GM23338 (cell line): ENCODE results near the gene UBQLN4. TPM values are rescaled to one million over a fixed set of nuclear protein-coding genes. Genes with fewer than 3 reads are reported as not detected.

ENCODE experiments used
- ATAC-seq: fragments of 200-7000 bp; cut with Tn5 transposase; 3 replicates; pipeline ENCODE4 v1.9.1; 2020
- DNase-seq: peaks from one replicate; pipeline ENCODE4 v3.0.0-alpha.2; 2015; ENCODE audit warnings: low spot score
- H2AFZ ChIP-seq: fragments of 200-600 bp; sonication (generic); 2 replicates; pipeline ENCODE4 v1.8.0; 2016; ENCODE audit warnings: antibody characterized with exemption, mild to moderate bottlenecking, moderate library complexity
- H3F3A ChIP-seq: fragments of 200-600 bp; sonication (generic); replicated peaks from 2 replicates; pipeline ENCODE4 v1.8.0; 2017; ENCODE audit warnings: antibody characterized with exemption, mixed run types, low read depth
- H3K27ac ChIP-seq: fragments of 200-600 bp; sonication (generic); 2 replicates; pipeline ENCODE4 v1.6.1; 2016; ENCODE audit warnings: low read depth
- H3K27me3 ChIP-seq: fragments of 200-600 bp; sonication (generic); 2 replicates; pipeline ENCODE4 v1.8.0; 2016; ENCODE audit warnings: mild to moderate bottlenecking, mixed run types, moderate library complexity; ENCODE audit not compliant: insufficient read depth
- H3K36me3 ChIP-seq: fragments of 200-600 bp; sonication (generic); 2 replicates; pipeline ENCODE4 v1.8.0; 2016; ENCODE audit warnings: mild to moderate bottlenecking; ENCODE audit not compliant: insufficient read depth
- H3K4me1 ChIP-seq: fragments of 200-600 bp; sonication (generic); 2 replicates; pipeline ENCODE4 v1.8.0; 2016; ENCODE audit warnings: mild to moderate bottlenecking, moderate library complexity; ENCODE audit not compliant: insufficient read depth
- H3K4me2 ChIP-seq: fragments of 200-600 bp; sonication (generic); 2 replicates; pipeline ENCODE4 v1.7.1; 2017; ENCODE audit warnings: mixed run types
- H3K4me3 ChIP-seq: fragments of 200-600 bp; sonication (generic); 2 replicates; pipeline ENCODE4 v1.6.1; 2016; ENCODE audit warnings: mixed run types
- H3K79me2 ChIP-seq: fragments of 200-600 bp; sonication (generic); replicated peaks from 2 replicates; pipeline ENCODE4 v1.8.0; 2017; ENCODE audit warnings: mild to moderate bottlenecking; ENCODE audit not compliant: insufficient read depth
- H3K9me2 ChIP-seq: fragments of 200-600 bp; sonication (generic); 2 replicates; pipeline ENCODE4 v1.8.0; 2017; ENCODE audit not compliant: insufficient read depth
- H4K20me1 ChIP-seq: fragments of 200-600 bp; sonication (generic); replicated peaks from 2 replicates; pipeline ENCODE4 v1.8.0; 2017; ENCODE audit warnings: mild to moderate bottlenecking; ENCODE audit not compliant: insufficient read depth
- H3K27ac Mint-ChIP-seq: 2 replicates; pipeline ENCODE4 v1.8.0; 2020; ENCODE audit warnings: inconsistent platforms, mild to moderate bottlenecking, moderate library complexity, mixed read lengths
- H3K27me3 Mint-ChIP-seq: 3 replicates; pipeline ENCODE4 v1.8.0; 2022; ENCODE audit warnings: low read depth, mild to moderate bottlenecking, moderate library complexity, mixed read lengths, inconsistent platforms; ENCODE audit not compliant: insufficient read depth, poor library complexity
- H3K36me3 Mint-ChIP-seq: 3 replicates; pipeline ENCODE4 v1.8.0; 2021; ENCODE audit warnings: low read depth, mild to moderate bottlenecking, inconsistent platforms, moderate library complexity, mixed read lengths
- H3K4me1 Mint-ChIP-seq: 3 replicates; pipeline ENCODE4 v1.8.0; 2020; ENCODE audit warnings: mild to moderate bottlenecking, inconsistent platforms, mixed read lengths
- H3K4me3 Mint-ChIP-seq: 3 replicates; pipeline ENCODE4 v1.8.0; 2021; ENCODE audit warnings: moderate library complexity, mild to moderate bottlenecking, inconsistent platforms, mixed read lengths
- H3K9me3 Mint-ChIP-seq: 3 replicates; pipeline ENCODE4 v1.8.0; 2020; ENCODE audit warnings: moderate library complexity, mild to moderate bottlenecking, inconsistent platforms, mixed read lengths
- CREB1 ChIP-seq: fragments of 250-450 bp; sonication (Bioruptor Pico); IDR thresholded peaks from 2 replicates; pipeline ENCODE4 v1.5.0; 2020; ENCODE audit warnings: low read depth, mild to moderate bottlenecking, moderate library complexity
- EZH2phosphoT487 ChIP-seq: fragments of 200-600 bp; sonication (generic); IDR thresholded peaks from one replicate; pipeline ENCODE4 v1.8.1; 2018; ENCODE audit warnings: antibody characterized with exemption; ENCODE audit not compliant: unreplicated experiment
- JUNB ChIP-seq: IDR thresholded peaks from one replicate; pipeline ENCODE4 v1.6.1; 2016; ENCODE audit warnings: antibody characterized with exemption; ENCODE audit not compliant: unreplicated experiment
- NANOG ChIP-seq: IDR thresholded peaks from 2 replicates; pipeline ENCODE4 v1.6.1; 2016; ENCODE audit warnings: antibody characterized with exemption, borderline replicate concordance
- POLR2AphosphoS5 ChIP-seq: IDR thresholded peaks from 2 replicates; pipeline ENCODE4 v1.6.1; 2016; ENCODE audit warnings: antibody characterized with exemption, low read depth
- ZNF114 ChIP-seq: fragments of 250-450 bp; sonication (Bioruptor Pico); IDR thresholded peaks from 2 replicates; pipeline ENCODE4 v1.5.0; 2020; ENCODE audit warnings: mild to moderate bottlenecking, moderate library complexity
- ZNF462 ChIP-seq: fragments of 250-450 bp; sonication (Bioruptor Pico); IDR thresholded peaks from 2 replicates; pipeline ENCODE4 v1.5.0; 2020; ENCODE audit warnings: mild to moderate bottlenecking, moderate library complexity
- polyA plus RNA-seq: library from polyadenylated mRNA; unstranded; fragments of >200 nt; fragmentation: Nextera tagmentation; extraction: Ambion mirVana; gene quantifications from 2 replicates; pipeline ENCODE4 v1.2.1, GENCODE V29; 2016
- total RNA-seq: library from RNA; depleted of rRNA; stranded (reverse); fragments of >200 nt; shearing (Covaris generic); gene quantifications from 2 replicates; pipeline ENCODE4 v1.2.3, GENCODE V29; 2014

Gene UBQLN4
- total and polyA plus RNA-seq, 2 experiments from 2014 or later, result 10.0 to 30.5 TPM

DNA sequence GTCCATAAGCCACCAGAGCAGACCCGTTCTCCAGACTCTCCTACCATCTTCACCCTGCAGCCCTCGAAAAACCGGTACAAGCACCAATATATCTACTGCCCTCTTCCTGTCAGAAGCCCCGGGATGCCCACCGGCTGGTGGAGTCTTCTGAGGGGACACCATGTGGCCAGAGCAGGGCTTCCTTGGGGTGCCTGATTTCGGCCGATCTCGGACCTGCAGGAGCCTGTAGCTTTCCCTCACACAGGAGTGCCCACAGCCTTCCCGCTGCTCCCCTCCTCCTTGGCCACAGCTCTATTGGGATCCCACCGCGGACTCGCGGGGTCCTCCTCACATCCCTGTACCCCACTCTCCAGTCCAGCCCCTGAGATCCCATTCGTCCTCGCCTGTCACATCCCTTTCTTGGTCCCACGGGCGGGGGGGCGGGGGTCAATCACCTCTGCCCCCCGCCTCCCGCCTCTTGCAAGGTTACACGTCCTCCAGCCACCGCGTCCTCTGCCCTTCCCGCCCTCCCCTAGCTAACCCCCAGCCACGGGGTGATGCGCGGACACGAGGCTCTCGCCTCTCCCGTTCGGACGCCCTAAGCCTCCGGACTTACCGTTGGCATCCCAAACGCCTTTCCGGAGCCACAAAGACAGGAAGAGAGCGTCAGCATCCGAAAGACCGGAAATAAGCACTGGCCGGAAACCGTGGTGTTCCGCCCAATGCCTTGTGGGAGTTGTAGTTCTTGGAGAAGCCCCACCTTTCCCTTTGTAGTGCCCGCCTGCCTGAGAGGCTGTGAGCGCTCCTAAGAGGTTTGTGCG lies 33.1 kb downstream of the UBQLN4 start, which contains the start of gene SSR2 (continued):
- TF ChIP-seq ZNF462 (no peak), NANOG (no peak), JUNB (no peak)

GRCh38 chr1:156019946-156020292 lies 33.7 kb downstream of the UBQLN4 start:
- ATAC-seq, result no peak
- TF ChIP-seq EZH2phosphoT487 (no peak), ZNF114 (no peak), POLR2AphosphoS5 (no peak), NANOG (no peak), ZNF462 (no peak), CREB1 (CRISPR knock-in tag) (no peak)

More at GRCh38 chr1:156019946-156020292, 33.7 kb downstream of the UBQLN4 start:
- Histone ChIP-seq H3K27ac (no peak overlapping the region), H3K4me2 (peak overlapping the region; percentile 94), H4K20me1 (peaks cover 17% of the 10 kb centered on the region), H3K27me3 (no peaks in the 10 kb centered on the region), H3F3A (peaks cover 13% of the 10 kb centered on the region; the same call in 1 of the 2 replicates), H3K4me3 (peak overlapping the region; percentile 90), H3K4me1 (peaks cover 5% of the 10 kb centered on the region; the same call in 1 of the 2 replicates), H3K9me2 (no peaks in the 10 kb centered on the region), H3K36me3 (peaks cover 32% of the 10 kb centered on the region), H3K79me2 (peaks cover 28% of the 10 kb centered on the region), H2AFZ (no peak overlapping the region)
- Mint-ChIP-seq H3K27me3 (peaks cover 10% of the 10 kb centered on the region), H3K4me1 (peaks cover 8% of the 10 kb centered on the region), H3K9me3 (no peaks in the 10 kb centered on the region), H3K27ac (peak overlapping the region; percentile 44; the same call in 1 of the 2 replicates), H3K36me3 (peaks cover 42% of the 10 kb centered on the region), H3K4me3 (peak overlapping the region; percentile 88)
- DNase-seq, result no peak
